AG09309 (cell line): ENCODE results near the gene GALM.
A peak's percentile ranks its signal among the peaks of the same experiment; 100 is the strongest.

Experiments
- DNase-seq: peaks from one replicate; pipeline ENCODE4 v3.0.0-alpha.2; 2010; ENCODE audit warnings: low read depth
- H3K4me3 ChIP-seq: 2 replicates; pipeline ENCODE4 v1.5.1; 2011; ENCODE audit warnings: mild to moderate bottlenecking, low read depth, low read length, moderate library complexity; ENCODE audit not compliant: control insufficient read depth
- TF ChIP-seq, protein P1 (sequence below): IDR thresholded peaks from 2 replicates; pipeline ENCODE4 v1.5.1; 2011; ENCODE audit warnings: mild to moderate bottlenecking, low read depth, low read length, inconsistent platforms; ENCODE audit not compliant: insufficient read depth, control insufficient read depth; ENCODE audit errors: missing control alignments

GALM gene

DNA sequence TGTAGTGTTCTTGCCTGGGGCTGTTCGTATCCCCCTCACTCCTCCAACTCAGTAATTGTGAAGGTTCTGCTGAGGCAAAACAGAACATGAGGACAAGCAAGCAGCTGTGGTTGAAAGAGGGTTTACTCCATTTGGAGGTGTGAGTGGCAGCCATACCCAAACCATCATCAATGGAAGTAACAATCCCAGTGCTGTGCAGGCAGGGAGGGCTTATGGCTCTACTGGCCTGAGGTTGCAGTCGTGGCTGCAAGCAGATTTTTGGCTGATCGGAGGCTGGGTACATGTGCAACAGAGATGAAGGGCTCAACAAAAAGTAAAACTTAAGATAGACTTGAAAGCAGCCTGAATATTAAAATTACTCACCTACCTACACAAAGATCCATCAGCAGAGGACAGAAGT lies 72.0 kb downstream of the GALM start:
- no peak for DNase-seq
- TF ChIP-seq, protein P1, sequence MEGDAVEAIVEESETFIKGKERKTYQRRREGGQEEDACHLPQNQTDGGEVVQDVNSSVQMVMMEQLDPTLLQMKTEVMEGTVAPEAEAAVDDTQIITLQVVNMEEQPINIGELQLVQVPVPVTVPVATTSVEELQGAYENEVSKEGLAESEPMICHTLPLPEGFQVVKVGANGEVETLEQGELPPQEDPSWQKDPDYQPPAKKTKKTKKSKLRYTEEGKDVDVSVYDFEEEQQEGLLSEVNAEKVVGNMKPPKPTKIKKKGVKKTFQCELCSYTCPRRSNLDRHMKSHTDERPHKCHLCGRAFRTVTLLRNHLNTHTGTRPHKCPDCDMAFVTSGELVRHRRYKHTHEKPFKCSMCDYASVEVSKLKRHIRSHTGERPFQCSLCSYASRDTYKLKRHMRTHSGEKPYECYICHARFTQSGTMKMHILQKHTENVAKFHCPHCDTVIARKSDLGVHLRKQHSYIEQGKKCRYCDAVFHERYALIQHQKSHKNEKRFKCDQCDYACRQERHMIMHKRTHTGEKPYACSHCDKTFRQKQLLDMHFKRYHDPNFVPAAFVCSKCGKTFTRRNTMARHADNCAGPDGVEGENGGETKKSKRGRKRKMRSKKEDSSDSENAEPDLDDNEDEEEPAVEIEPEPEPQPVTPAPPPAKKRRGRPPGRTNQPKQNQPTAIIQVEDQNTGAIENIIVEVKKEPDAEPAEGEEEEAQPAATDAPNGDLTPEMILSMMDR = no peak
- no peak overlapping the region for H3K4me3 ChIP-seq

DNA sequence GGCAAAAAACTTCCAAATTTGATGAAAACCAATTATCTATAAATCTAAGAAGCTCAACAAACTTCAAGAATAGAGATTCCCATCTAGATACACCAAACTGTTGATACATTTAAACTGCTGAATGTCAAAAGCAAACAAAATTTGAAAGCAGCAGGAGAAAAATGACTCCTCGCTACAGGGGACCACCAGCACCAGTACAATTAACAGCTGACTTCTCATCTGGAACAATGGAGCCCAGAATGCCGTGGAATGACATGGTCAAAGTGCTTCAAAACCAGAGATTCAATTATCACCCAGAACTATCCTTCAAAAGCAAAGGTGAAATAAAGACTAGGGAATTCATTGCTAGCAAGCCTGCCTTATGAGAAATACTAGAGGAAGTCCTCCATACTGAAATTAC lies 73.6 kb downstream of the GALM start:
- TF ChIP-seq, protein P1 = no peak
- no peak for DNase-seq
- H3K4me3 ChIP-seq = no peak overlapping the region

DNA sequence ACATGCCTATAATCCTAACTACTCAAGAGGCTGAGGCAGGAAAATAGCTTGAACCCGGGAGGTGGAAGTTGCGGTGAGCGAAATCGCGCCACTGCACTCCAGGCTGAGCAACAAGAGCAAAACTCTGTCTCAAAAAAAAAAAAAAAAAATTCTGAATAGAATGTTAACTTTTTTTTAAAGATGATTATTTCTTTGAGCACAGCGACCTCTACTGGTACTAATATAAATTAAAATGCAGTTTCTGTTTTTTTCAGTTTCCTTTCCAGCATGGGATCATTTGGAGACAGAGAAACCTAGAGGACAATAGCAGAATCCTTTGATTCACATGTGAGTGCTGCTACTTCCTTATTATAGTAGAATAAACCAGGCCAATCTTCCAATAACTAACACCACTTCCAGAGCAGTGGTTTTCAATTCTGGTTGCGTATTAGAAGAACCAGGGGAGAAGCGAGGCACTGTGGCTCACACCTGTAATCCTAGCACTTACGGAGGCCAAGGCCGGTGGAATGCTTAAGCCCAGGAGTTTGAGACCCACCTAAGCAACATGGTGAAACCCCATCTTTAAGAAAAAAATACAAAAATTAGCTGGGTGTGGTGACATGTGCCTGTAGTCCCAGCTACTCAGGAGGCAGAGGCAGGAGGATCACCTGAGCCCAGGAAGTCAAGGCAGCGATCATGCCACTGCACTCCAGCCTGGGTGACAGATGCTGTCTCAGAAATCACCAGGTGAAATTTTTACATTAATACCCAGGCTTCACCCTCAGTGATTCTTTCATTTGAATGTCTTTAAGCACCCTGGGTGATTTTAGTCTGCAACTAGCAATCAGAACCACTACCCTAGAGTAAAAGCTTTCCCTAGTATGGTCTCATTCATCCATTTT lies 75.2 kb downstream of the GALM start:
- TF ChIP-seq, protein P1 = peak; percentile 30
- no peak overlapping the region for H3K4me3 ChIP-seq
- DNase-seq = no peak

DNA sequence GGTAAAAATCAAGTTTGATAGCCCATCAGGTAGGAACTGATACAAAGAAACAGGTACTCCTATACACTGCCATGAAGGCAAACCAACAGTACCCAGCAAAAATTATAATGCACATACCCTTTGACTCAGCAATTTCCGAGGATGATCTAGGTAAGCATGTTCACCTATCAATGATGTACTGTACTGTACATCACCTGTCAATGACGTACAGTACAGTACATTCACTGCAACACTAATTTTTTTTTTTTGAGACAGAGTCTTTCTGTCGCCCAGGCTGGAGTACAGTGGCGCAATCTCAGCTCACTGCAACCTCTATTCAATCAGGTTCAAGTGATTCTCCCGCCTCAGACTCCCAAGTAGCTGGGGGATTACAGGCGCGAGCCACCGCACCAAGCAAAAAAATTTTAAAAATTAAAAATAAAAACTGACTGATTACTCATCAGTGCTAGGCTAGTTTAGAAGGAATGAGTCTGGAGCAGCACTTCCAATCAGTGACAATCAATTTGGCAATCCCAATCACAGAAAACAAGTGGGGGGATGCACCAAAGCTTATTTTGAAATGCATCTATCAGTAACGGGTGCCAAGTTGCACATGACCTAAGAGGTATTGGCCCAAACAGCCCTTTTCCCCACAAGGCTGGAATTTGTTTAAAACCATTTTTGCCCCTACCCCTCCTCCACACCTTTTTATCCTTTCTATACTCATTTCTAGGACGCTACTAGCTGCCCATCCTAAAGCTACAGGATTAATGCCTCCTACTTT lies 77.1 kb downstream of the GALM start:
- no peak for DNase-seq
- no peak overlapping the region for H3K4me3 ChIP-seq
- TF ChIP-seq, protein P1 = no peak

DNA sequence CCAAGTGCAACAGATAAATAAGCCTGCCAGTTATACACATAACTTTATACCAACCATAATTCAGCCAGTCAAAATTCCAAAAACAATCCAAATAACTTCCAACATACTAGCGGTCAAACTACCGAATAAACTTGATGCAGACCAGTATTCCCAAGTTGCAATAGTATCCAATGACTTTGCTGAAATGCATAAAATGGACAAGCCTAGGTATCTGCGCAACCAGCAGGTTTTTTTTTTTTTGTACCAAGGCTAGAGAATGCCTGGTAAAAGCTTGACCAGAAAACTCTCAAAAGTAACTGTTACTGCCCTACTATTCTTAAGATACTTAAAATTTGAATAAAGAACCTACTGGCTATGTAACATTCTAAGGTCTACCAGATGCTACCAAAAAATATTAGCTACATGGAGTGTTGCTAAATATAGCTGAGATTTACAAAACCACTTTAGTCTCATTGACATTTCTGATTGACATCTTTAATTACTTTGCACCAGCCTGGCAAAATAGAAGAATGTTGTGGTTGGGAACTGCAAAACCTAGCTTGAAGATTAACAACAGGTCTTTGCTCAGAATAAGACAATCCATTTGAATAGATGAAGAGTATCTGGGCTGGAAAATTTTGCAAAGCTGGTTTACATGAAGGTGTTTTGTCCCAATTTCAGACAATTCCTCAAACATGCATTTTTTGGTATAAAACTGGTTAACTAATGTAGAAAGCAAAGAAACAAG lies 77.9 kb downstream of the GALM start:
- no peak for DNase-seq
- no peak overlapping the region for H3K4me3 ChIP-seq

DNA sequence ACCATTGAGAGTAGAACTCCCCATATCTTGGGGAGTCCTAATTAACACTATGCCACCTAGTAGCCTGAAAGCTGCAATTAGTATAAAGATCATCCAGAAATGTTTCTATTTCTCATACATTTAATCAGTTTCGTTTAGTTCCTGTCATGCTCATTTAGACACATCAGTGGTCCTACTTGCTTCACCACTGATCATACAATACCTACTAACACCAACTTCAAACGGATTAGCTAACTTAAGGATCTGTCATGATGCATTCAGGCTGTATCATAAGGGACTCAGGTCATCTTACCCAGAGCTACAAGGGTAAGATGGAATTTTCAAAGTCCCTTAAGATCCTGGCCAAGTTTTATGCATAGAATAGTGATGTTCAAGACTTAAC lies 78.5 kb downstream of the GALM start:
- TF ChIP-seq, protein P1 = no peak
- DNase-seq = no peak
- H3K4me3 ChIP-seq = no peak overlapping the region

More for the DNA sequence above, 77.9 kb downstream of the GALM start:
- TF ChIP-seq, protein P1 = no peak
